GM11168 (cell line): ENCODE measurements around the gene PPTC7.
"Not testable (repeated sequence)": the region's sequence is repeated elsewhere in the genome, so short reads cannot be mapped to it uniquely, and the experiment has no call there.

Experiments used
- in situ Hi-C: fragments of 300-500 bp; cut with MboI; formaldehyde crosslinking; loops from one replicate; pipeline ENCODE4 v1.12.0; 2022; ENCODE audit warnings: low sequenced_read_pairs; ENCODE audit not compliant: unreplicated experiment

Gene PPTC7

DNA sequence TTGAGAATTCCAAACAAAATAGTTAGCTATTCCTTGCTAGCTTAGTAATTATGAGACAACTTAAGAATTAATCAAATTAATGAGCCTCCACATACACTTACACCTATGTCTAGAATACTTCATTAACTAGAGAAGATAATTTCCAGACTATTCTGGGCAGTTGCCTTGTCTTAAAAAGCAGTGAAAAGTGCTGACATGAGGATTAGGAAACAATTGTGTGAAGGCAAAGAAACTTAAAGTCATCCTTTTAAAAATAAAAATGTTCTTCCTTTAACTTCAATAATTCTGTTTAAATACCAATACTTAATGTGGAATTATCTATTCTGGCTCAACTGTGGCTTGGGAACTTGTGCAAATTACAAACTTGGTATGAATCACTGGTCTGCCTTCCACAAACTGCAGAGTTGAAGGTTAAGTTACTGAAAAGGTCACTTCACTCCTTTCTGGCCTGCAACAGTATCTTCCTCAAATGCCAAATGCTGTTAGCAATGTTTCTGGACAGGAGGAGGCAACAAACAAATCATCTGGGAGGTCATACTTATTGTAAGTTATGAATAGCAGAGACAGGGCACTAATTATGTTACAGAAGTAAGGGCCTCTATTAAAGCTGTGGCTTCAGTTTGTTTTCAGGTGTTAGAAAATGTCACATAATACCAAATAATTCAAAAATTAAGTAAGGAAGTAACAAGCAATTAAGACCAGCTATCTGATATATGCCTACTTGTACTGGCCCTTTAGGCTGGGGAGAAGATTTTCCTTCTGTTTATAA is 19.2 kb downstream of the PPTC7 start:
- in situ Hi-C loops = no loop called here

DNA sequence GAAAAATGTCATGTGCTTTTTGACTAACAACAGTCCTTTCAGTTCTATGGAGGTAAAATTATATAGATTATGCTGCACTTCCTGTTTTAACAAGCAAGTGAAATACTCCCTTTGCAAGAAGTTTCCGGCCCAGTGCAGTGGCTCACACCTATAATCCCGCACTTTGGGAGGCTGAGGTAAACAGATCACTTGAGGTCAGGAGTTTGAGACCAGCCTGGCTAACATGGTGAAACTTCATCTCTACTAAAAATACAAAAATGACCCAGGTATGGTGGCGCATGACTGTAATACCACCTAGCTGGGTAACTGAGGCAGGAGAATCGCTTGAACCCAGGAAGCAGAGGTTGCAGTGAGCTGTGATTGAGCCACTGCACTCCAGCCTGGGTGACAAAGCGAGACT is 20.7 kb downstream of the PPTC7 start:
- in situ Hi-C loops = not testable (repeated sequence)

DNA sequence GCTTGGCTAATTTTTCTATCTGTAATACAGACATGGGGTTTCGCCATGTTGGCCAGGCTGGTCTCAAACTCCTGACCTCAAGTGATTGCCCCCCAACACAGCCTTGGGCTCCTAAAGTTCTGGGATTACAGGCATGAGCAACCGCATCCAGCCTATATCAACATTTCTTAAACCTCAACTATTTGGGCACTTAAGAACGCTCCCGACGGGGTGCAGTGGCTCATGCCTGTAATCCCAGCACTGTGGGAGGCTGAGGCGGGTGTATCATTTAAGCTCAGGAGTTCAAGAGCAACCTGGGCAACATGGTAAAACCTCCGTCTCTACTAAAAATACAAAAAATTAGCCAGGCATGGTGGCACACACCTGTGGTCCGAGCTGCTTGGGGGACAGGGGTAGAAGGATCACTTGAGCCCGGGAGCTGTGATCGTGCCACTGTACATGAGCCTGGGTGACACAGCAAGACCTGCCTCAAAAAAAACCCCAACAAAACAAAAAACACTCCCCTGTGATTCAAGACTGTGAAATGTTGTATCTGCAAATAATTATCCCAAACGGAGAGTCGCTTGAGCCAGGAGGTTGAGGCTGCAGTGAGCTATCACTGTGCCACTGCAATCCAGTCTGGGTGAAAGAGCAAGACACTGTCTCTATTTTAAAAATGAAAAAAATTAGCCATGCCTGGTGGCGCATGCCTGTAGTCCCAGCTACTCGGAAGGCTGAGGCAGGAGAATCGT is 21.5 kb downstream of the PPTC7 start:
- in situ Hi-C loops = no loop called here

DNA sequence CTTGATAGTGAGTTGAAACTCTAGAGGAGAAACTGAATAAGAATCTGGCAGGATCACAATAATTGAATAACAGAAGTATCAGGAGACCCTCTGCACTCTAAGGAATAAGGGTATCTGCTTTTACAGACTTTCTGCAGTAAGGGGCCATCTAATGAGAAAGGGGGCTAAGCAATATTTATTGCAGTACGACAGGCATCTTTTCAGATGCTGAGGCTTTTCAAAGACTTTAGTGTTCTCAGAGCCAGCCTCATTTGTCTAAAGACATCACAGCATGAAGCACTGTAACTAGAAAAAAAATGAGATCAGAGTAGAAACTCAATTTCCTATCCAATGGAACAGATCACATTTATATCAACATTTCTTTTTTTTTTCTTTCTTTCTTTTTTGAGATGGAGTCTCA is 22.2 kb downstream of the PPTC7 start:
- in situ Hi-C loops = no loop called here

DNA sequence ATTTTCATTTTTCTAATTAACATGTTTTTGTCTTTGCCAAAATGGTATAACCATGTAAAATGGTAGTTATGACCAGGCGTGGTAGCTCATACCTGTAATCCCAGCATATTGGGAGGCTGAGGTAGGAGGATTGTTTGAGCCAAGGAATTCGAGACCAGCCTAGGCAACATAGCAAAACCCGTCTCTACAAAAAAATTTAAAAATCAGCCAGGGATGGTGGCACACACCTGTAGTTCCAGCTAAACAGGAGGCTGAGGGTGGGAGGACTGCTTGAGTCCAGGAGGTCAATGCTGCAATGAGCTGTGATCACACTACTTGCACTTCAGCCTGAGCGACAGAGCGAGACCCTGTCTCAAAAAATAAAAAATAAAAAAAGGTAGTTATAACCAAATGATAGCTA is 23.1 kb downstream of the PPTC7 start:
- in situ Hi-C loops = no loop called here

DNA sequence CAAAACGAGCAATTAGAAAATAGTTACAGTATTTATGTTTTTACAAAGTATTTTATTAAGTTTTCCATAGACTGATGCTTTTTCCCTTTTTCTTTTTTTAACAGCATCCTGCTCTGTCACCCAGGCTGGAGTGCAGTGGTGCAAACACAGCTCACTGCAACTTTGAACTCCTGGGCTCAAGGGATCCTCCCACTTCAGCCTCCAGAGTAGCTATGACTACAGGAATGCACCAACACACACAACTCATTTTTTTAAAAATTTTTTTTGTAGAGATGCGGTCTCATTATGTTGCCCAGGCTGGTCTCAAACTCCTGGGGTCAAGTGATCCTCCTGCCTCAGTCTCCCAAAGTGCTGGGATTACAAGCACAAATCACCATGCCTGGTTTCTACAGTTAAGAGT is 24.2 kb downstream of the PPTC7 start:
- in situ Hi-C loops = not testable (repeated sequence)

DNA sequence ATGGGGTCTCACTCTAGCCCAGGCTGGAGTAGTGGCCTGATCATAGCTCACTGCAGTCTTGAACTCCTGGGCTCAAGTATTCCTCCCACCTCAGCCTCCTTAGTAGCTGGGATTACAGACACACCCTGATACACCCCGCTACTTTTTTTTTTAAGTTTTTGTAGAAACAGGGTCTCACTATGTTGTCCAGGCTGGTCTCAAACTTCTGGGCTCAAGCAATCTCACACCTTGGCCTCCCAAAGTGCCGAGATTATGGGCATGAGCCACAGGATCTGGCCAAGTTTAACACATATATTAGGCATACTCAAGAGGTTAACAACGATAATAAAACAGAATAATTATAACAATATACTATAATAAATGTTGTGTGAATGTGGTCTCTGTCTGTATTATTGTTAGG is 25.8 kb downstream of the PPTC7 start:
- in situ Hi-C loops = no loop called here

DNA sequence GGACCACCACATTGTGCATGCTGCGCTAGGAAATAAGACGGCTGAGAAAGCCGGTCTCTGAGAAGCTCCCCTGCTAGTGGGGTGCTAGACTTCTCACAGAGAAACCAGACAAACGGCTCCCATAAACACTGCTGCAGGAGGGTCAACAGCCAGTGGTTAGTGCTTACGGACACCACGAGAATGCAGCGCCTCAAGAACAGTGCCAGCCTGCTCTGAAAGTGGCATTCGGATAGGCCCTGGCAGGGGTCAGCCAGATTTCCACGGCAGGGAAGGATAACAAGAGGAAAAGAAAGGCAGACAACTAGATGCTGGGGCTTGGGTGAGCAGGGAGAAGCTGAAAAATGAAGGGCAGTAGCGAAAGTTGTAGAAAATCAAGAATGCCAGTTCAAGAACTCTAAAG is 26.4 kb downstream of the PPTC7 start:
- in situ Hi-C loops = no loop called here

DNA sequence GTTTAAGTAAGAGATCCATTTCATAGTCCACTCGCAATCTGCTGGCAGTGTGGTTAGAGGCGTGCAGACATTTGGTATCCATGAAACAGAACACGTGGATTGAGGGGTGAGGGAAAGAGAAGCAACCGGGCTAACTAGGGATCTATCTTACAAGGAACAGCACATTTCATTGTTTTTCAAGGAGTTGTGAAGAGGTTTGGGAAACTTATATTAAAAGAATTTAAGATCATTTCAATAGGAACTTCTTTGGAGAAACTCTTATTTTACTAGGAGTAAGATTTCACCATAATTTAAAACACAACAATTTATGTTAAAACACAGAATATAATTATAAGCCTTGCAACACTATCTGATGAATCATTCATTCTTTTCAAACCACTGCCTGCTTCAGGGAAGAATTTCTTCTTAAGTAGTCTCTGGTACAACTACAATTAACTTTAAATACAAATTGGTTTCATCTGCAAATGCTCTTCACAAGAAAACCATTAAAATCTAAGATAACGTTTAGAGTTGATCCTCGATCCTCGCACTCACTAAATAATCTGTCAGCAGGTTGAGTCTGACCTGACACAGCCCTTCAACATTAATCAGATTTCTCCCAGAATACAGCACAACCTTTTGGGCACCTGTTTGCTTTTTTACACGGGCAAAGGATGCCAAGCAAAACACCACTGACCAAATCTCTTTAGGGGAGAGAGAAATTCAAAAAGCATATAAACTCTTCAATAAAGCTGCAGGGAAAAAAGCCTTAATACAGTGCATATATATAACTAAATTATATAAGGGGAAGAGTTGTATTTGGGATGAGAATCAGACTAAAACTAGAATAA is 27.3 kb downstream of the PPTC7 start:
- in situ Hi-C loops = no loop called here

DNA sequence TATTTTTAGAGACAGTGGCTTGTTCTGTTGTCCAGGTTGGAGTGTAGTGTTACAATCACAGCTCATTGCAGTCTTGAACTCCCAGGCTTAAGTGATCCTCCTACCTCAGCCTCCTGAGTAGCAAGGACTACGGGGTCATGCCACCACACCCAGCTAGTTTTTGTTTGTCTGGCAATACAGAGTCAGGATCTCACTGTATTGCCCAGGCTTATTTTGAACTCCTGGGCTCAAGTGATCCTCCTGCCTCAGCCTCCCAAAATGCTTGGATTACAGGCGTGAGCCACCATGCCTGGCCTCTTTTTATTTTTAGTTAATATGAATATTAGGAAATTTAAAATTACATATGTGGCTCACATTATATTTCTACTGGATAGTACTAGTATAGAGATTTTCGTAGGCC is 28.9 kb downstream of the PPTC7 start:
- in situ Hi-C loops = no loop called here

DNA sequence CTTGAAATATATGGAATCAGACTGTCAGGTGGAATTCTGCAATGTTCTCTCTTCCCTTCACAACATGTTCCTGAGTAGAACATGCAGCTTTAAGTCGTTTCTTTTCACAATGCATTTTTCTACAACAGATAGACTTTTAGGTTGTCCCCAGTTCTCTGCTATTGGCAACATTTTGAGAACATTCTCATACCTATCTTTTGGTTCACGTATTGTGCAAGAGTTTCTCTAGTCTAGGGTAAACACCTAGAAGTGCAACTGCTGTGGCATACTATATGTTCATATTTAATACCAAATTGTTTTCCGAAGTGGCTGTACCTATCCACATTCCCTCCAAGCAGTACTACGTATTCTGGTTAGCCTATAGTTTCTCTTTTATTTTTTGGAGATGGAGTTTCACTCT is 32.1 kb downstream of the PPTC7 start:
- in situ Hi-C loops = no loop called here

DNA sequence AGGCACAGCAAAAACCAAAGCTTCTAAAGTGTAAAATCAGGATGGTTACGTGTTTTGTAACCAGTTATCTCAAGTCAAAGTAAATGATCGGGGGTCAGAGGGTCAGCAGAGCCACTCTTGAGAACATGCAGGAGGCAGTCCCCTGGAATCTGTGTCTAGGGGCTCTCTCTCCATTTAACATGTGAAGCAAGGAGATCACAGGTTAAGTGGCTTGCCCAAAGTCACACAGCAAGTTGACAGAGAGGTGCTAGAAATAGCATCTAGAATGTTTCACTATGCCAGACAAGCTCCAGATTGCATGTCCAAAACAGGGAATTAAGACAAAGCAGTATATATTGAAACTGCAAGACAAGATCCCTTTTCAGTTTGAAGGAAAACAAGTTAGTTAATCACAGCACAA is 33.4 kb downstream of the PPTC7 start:
- in situ Hi-C loops = no loop called here

DNA sequence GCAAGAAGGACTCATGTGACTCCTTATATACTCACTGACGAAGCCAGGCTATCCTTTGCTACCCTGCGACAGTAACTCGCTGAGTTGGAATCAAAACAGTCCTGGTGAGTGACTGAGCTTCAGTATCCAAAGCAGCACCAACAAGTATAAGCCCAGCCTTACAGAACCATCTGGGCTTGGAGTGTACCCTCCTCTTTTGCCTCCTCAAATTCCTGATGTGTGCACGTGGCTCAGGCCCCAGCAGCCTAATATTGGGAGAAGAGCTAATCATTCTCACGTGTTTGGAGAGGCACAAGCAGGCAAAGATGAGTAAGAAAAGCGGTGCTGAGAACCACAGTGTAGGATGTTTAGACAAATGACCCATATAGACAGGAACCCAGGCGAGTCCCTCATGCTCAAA is 34.4 kb downstream of the PPTC7 start:
- in situ Hi-C loops = no loop called here

DNA sequence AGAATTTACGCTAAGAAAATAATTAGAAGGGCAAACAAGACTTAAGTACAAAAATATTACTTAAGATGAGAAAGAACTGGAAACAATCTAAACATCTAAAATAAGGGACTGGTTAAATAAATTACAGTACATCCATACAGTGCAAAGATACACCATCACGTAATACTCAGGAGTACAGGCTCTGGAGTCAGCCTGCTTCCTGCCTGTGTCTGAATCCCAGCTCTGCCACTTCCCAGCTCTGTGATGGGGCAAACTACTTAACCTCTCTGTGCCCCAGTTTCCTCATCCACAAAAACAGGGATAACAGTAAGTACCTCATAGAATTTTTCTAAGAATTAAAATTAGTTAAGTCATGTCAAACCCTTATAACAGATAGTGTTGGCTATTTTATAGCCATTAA is 36.0 kb downstream of the PPTC7 start:
- in situ Hi-C loops = no loop called here

DNA sequence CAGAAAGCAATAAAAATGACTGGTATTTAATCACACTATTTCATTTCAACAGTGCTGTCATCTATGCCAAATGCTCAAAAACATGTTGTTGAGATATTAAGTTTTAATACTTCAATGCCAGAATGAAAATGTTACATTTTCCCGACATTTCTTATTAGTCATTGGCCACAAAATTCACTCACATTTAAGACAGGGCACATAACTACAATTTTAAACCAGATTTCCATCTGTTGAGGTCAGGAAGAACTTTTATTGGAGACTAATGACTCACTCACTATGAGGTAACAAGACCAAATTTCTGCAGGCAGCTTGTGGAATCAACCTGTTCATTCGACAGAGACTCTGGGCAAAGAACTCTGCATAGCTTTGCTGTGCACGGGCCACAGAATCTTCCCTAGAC is 36.8 kb downstream of the PPTC7 start:
- in situ Hi-C loops = no loop called here

DNA sequence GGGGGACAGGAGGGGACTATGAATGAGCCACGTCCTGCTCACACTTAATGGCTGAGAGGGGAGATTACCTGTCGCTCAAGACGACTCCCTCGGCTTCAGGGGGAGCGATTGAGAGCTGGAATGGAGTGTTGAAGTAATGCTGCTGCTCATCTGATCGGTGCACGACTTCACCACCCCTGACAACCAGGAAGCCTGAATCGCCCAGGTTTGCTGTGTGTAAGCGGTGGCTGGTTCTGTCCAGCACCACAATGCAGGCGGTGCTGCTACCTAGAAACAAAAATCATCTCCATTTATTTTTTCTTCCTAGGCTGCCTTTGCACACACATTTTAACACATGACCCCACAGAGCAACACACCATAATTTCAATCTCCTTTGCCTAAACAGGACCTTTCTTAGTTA is 37.3 kb downstream of the PPTC7 start:
- in situ Hi-C loops = no loop called here

DNA sequence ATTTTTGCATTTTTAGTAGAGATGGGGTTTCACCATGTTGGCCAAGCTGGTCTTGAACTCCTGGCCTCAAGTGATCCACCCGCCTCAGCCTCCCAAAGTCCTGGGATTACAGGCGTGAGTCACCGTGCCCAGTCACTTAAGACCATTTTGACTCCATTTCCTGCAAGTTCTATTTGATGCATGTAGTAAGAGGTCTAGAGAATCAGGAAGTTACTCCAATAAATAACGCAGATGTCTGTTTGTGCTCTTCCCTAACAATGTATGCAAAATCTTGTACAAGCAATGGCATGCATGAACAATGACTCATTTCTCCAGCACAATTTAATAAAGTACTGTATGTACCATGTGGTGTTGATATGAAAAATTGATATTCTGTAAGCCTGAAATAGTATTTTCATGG is 37.9 kb downstream of the PPTC7 start:
- in situ Hi-C loops = not testable (repeated sequence)

DNA sequence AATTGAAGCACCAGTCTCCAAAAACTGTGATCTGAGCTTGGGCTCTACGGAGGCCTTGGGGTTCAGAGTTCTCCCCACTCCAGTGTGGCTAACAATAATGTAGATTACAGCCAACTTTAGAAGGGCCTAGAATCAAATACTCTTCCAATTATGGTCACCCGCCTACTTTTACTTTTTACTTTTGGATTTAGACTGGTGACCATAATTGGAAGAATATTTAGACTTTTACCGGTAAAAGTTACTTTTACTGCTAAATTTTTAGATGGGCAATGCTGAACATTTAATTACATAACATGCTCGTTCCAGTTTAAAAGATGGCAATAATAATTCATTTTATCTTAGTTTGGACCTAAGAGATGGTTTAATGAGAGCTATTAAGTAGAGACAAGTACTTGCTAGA is 39.2 kb downstream of the PPTC7 start:
- in situ Hi-C loops = no loop called here

DNA sequence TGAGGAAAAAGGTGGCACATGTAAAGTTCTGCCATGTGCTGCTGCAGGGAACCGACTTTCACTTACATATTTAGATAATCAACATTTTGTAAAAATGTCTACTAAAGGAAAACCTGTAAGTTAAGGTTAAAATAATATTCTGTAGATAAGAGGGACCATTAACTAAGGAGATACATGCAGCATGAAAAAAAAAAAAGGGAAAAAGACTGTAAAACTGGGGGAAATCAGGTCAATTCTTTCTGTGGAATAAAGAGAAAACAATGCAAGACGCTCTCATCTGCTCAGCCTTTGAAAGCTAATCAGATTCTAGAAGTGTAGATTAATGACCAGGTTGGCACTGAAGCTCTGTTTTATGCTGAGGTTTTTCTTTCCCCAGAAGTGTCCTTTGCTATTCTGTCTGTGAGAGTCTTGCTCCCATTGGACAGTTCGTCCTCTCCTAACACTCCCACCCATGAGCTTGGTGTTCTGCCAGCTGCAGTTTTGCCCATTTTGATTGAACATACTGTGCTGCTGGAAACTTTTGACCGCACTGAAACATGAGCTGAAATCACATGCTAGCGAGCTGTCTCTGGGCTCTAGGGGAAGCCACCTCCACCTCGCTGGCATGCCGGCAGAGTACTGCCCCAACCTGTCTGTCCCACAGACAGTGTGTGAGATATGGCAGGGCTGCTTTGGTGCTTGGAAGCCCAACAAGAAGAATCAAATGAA is 39.7 kb downstream of the PPTC7 start:
- in situ Hi-C loops = no loop called here

DNA sequence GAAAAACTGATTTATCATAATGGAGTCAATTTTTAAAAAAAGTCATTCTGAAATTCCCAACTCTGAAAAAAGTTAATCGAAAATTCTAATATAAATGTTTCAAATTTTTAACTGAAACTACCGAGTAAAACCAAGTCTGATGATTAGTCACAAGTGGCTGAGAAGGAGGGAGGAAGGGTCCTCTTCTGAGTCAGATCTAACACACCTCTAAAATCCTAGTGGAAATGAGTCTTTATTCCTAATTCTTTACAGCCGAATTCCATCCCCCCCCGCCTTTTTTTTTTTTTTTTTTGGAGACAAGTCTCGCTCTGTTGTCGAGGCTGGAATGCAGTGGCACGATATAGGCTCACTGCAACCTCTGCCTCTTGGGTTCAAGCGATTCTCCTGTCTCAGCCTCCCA is 43.1 kb downstream of the PPTC7 start:
- in situ Hi-C loops = no loop called here
